GM10248 (cell line): Measurements from ENCODE around the gene ALDH3A1.

Experiments used
- CTCF ChIA-PET: fragments of 300-600 bp; sonication (Branson Sonifier 250); formaldehyde crosslinking; extraction: SDS; loops from one replicate; lab custom pipeline; 2021; ENCODE audit warnings: antibody characterized with exemption; lab: Yijun Ruan, JAX
- POLR2A ChIA-PET: fragments of 350-650 bp; sonication (Branson Sonifier 250); formaldehyde crosslinking; extraction: SDS; loops from one replicate; lab custom pipeline; 2020; ENCODE audit warnings: antibody characterized with exemption; lab: Yijun Ruan, JAX
- DNase-seq: peaks from one replicate; pipeline ENCODE4 v3.0.0; 2012; ENCODE audit errors: extremely low spot score
- TF ChIP-seq, protein P1 (sequence below): IDR thresholded peaks from 2 replicates; pipeline ENCODE4 v1.5.1; 2012; ENCODE audit warnings: mild to moderate bottlenecking, low read depth; ENCODE audit errors: extremely low read depth, missing control alignments, control extremely low read depth

ALDH3A1 gene

DNA sequence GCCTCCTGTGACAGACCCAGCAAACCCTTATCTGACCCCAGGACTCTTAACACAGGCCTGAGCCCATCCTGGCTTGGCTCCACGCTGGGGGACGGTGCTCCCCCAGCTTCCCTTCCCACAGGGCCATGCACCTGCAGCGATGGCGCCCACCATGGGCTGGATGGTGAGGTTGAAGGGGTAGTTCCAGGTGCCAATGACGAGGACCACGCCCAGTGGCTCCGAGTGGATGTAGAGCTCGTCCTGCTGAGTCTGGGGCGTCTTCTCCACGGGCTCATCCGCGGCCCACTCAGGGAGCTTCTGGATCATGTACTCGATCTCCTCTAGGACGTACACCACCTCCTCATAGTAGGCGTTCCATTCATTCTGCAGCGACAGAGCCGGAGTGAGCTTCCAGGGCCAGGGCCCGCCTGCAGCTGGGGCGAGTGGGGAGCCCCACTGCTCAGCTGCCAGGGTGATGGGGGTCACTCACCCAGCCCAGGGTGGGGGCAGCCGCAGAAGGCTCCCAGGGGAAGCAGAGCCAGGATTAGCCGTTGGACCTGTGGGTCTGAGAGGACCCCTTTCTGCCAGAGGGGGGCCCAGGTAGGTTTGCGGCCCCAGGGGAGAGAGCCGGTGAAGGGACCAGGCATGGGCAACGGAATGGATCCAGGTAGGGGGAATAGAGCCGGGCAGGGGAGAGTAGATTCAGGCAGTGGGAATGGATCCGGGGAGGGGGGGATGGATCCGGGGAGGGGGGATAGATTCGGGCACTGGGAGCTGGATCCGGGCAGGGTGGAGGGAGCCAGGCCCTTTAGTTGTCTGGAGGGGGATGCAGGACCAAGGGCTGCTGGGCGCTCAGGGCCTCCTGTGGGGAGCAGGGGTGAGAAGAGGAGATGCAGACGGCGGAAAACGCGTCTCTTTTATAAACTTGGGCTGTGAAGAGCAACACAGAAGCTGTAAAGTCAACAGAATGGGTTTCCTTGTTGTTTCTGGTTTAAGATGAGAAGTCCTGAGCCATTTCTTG, 4.7 kb downstream of the ALDH3A1 start:
- TF ChIP-seq, protein P1, sequence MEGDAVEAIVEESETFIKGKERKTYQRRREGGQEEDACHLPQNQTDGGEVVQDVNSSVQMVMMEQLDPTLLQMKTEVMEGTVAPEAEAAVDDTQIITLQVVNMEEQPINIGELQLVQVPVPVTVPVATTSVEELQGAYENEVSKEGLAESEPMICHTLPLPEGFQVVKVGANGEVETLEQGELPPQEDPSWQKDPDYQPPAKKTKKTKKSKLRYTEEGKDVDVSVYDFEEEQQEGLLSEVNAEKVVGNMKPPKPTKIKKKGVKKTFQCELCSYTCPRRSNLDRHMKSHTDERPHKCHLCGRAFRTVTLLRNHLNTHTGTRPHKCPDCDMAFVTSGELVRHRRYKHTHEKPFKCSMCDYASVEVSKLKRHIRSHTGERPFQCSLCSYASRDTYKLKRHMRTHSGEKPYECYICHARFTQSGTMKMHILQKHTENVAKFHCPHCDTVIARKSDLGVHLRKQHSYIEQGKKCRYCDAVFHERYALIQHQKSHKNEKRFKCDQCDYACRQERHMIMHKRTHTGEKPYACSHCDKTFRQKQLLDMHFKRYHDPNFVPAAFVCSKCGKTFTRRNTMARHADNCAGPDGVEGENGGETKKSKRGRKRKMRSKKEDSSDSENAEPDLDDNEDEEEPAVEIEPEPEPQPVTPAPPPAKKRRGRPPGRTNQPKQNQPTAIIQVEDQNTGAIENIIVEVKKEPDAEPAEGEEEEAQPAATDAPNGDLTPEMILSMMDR: no peak
- CTCF ChIA-PET: interaction anchor here (0.7 to 6.3 kb wide), 7 partner anchors 10 to 381 kb away, joined by 3 to 80 read pairs (median 6); partner anchors contain the start of gene B9D1
- DNase-seq: no peak
- POLR2A ChIA-PET: no interaction called here

DNA sequence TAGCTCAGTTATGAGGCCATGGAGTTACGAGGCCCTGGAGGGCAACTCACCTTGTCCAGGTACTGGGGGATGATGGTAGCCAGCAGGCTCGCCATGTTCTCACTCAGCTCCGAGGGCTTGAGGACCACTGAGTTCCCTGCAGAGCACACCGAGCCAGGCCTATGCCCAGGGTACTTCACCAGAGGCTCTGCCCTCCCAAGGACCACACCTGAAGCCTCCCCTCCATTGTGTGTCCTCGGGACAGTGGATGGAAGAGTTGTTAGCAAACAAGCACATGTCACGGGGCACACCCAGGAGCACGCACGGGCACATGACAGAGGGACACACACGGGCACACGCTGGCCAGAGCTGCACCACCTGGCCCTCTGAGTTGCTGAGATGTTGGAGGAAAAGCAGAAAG, 5.6 kb downstream of the ALDH3A1 start:
- POLR2A ChIA-PET: no interaction called here
- CTCF ChIA-PET: interaction anchor here (0.7 to 6.3 kb wide), 5 partner anchors 11 to 380 kb away, joined by 3 to 80 read pairs (median 6); partner anchors contain the start of gene B9D1
- DNase-seq: no peak
- TF ChIP-seq, protein P1: no peak

DNA sequence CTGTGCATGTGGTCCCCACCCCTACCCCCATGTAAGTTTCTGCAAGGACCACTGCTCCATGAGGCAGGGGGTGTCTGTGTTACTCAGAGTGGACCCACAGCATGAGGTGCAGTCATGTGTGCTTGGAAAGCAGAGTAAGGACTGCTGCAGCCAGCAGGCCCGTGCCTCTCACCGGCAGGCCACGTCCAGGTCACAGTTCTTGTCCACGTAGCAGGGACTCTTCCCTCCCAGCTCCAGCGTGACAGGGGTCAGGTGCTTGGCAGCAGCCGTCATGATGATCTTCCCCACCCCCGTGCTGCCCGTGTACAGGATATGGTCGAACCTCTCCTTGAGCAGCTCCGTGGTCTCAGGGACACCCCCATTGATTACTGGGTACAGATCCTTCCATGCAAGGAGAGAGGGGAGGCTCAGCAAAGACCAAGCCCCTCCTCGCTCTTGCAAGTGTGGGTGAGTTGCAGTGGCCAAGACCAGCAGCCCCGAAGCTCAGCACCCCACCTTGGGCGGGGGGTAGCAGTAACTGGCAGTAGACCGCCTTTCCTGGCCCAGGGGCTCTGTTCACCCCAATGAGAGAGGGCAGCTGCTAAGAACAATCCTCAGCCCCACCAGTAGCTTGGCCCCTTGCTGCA, 6.2 kb downstream of the ALDH3A1 start:
- TF ChIP-seq, protein P1: no peak
- ChIA-PET CTCF (interaction anchor here (1.2 to 6.3 kb wide), 4 partner anchors 10 to 23 kb away, joined by 5 to 80 read pairs (median 22); no protein-coding TSS in a partner anchor), POLR2A (no interaction called here)
- no peak for DNase-seq

DNA sequence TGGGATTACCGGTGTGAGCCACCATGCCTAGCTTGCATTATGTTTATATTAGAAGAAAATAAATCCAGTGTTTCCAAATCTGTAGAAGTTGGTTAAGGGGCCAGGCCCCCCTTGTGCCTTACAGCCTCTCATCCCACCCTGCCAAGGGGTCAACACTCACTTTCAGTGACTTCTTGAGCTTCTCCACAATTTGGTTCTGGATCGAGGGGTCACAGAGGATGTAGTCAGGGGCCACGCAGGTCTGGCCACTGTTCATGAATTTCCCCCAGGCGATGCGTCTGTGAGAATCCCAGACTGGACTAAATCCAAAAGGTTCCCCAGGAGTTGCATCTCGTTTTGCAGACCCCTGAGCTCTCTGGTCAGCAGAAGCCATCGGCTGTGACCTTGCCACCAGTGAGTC, 7.2 kb downstream of the ALDH3A1 start:
- ChIA-PET CTCF (interaction anchor here (1.0 to 6.3 kb wide), 4 partner anchors 10 to 24 kb away, joined by 3 to 80 read pairs (median 4); no protein-coding TSS in a partner anchor), POLR2A (no interaction called here)
- TF ChIP-seq, protein P1: no peak
- DNase-seq: no peak

DNA sequence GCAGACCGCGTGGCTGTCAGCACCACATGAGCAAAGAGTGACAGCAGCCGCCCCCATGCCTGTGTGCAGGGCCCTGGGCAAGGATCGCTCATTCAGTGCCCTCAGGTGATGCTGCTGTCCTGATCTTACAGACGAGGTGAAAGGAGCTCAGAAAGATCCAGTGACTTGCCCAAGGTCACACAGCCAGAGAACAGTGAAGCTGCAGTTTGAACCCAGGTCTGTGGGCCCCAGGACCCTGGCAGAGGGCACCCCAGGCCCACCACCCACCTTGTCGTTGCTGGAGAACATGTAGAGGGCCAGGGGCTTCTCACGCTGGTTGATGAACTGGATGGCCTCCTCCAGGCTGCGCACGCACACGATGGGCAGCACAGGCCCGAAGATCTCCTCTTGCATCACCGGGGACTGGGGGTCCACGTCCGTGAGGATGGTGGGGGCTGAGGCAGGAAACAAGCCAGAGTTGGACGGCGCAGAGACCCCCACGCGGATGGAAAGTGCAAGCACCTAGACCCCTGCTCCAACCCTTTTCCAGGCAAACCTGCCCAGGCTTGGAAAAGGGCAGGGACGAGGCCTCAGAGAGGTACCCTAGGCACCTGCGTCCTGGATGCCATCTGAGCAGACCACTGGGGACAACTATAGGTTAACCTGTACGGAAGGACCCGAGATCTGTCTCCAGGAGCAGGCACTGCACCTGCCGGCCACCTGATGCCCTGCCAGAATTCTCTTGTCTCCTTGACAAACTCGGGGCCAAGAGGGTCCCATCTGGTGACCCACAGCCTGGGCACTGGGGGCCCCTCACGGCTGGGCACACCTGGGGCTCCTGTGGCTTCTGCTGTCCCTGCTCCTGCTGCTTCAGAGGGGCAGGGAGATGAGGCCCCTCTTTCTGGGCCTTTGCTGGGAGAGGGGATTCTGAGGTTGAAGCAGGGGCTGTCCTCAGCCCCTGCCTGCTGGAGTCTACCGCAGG, 8.6 kb downstream of the ALDH3A1 start:
- CTCF ChIA-PET: interaction anchor here (0.9 to 6.3 kb wide), 4 partner anchors 9 to 30 kb away, joined by 3 to 80 read pairs (median 4); no protein-coding TSS in a partner anchor
- no peak for DNase-seq
- POLR2A ChIA-PET: no interaction called here
- TF ChIP-seq, protein P1: no peak
